Right ventricle myocardium inferior (tissue), 1 donor: Measurements from ENCODE around the gene PIGS. TPM values are rescaled to one million over a fixed set of nuclear protein-coding genes. Genes with fewer than 3 reads are reported as not detected.
A peak's percentile ranks its signal among the peaks of the same experiment; 100 is the strongest.

Experiments
- ATAC-seq: fragments of 200-7000 bp; cut with Tn5 transposase; one replicate; pipeline ENCODE4 v1.9.1; 2020; ENCODE audit warnings: mild to moderate bottlenecking, moderate library complexity
- DNase-seq: peaks from one replicate; pipeline ENCODE4 v3.0.0; 2021; ENCODE audit errors: missing footprints
- intact Hi-C: fragments of 100-400 bp; cut with DNase I; formaldehyde crosslinking; loops from one replicate; pipeline ENCODE4 v1.11.0; 2022
- total RNA-seq: library from RNA; stranded (reverse); fragmentation: NEBNext Ultra II Directional; extraction: Animal tissue kit (Norgen Biotek cat#: 25700); gene quantifications from one replicate; pipeline ENCODE4 v1.2.1, GENCODE V29; 2021
- donor health status: DM: no; HTN: yes; CAD: no; lungs with severe emphysema.

The PIGS gene
- total RNA-seq, 1 donor from 2014 or later, result 41.1 TPM

GRCh38 chr17:28555022-28555421, 16.3 kb downstream of the PIGS start:
- ATAC-seq, result no peak
- intact Hi-C loops, result no loop called here
- no peak for DNase-seq

GRCh38 chr17:28554565-28554964, 16.8 kb downstream of the PIGS start:
- intact Hi-C loops, result loop anchor here (5.0 kb wide), 1 partner anchor 43 kb away; the partner anchor contains the start of gene SPAG5
- ATAC-seq, result no peak
- no peak for DNase-seq

- intact Hi-C loops, result loop anchor here (2.0 to 5.0 kb wide), 2 partner anchors 18 to 44 kb away; partner anchors contain the start of genes PIGS and SPAG5
- ATAC-seq (no peak), DNase-seq (no peak)
Observed at GRCh38 chr17:28553000-28553505, 18.3 kb downstream of the PIGS start.

- intact Hi-C loops, result loop anchor here (2.0 to 5.0 kb wide), 2 partner anchors 18 to 45 kb away; partner anchors contain the start of genes PIGS and SPAG5
- peak; percentile 96 for ATAC-seq
- DNase-seq, result peak; percentile 91
Observed at GRCh38 chr17:28552176-28552999, 18.9 kb downstream of the PIGS start, which contains the start of gene UNC119. UNC119 (minus strand) TSS chr17:28552624; CDS start chr17:28552557, 67 bp downstream.

- peak; percentile 14 for DNase-seq
- intact Hi-C loops, result loop anchor here (2.0 to 5.0 kb wide), 2 partner anchors 19 to 46 kb away; partner anchors contain the start of genes PIGS and SPAG5
- ATAC-seq, result peak; percentile 2
Observed at GRCh38 chr17:28551421-28552175, 19.7 kb downstream of the PIGS start.

GRCh38 chr17:28550858-28551257, 20.5 kb downstream of the PIGS start:
- ATAC-seq (no peak), DNase-seq (peak; percentile 32)
- intact Hi-C loops, result loop anchor here (5.0 kb wide), 1 partner anchor 46 kb away; the partner anchor contains the start of gene SPAG5

DNA sequence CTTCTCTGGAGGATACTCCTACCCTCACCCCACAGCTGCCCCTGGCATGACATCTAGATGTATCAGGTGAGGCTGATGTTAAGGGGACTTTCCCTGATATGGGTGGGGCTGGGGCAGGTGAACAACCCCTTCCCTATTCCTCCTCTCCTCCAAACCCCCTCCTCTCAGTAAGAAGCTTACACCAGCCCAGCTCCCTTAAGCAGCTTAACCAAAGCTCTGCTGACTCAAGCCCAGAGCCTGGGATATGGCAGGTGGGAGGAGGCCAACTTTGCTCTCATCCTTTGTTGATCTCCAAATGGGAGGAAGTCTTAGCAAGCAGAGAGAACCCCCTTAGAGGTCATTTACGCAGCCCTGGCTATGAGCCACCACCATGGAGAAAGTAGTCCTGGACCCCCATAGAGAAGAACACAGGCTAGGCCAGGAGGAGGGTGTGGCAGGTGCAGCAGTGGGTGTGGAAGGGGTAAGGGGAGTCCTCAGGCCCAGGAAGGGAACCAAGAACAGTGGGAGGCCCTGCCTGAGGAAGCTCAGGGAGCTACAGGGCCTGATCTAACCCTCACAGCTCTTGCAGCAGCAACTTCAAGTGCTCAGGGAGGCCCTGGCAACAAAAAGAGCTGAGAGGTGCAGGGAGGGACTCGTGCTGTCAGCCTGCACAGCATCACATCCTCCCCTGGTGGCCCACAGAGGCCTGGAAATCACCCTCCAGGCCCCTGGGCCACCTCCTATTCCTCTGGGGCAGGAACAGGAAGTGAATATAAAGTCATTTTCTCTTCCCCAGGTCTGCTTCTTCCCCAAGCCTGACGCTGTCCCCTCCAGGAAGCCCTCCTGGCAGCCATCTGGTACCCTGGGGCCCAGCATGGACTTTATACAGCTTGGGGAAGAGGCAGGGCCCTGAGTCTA, 21.8 kb downstream of the PIGS start:
- intact Hi-C loops, result loop anchor here (2.0 to 5.0 kb wide), 2 partner anchors 48 to 63 kb away; partner anchors contain the start of gene SPAG5
- no peak for ATAC-seq

DNA sequence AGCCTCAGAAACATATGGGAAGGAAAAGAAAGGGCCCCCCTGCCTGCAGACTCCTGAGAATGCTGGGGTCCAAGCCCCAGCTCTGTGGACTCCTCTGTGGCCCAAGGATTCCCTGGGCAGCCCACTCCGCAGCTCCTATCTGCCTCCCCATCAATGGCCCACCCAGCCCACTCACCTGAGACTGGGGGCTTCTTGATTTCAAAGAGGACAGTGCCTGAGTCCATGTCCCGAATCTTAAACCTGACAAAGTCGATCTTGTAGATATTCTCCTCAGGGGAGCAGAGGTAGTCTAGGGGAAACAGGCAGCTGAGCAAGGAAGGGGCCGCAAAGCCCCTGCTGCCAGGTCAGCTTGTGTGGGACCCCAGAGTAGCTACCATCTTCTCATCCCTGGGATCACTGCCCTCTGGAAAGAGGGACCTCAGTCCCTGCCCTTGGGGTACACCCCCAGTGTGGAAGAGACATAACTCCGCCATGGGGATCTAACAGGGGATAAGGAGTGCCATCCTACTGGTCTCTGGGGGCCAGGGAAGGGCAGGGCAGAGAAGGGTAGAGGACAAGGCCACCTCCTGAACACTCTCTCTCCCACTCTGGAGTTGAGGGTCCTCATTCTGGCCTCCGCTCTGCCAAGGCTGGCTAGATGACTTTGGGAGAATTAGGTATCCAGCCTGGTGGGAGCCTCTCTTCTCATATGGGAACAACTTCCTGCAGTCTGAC, 22.8 kb downstream of the PIGS start:
- DNase-seq (peak; percentile 40), ATAC-seq (no peak)
- intact Hi-C loops, result loop anchor here (2.0 kb wide), 1 partner anchor 64 kb away; no protein-coding TSS in a partner anchor

More for the DNA sequence above, 21.8 kb downstream of the PIGS start:
- peak; percentile 14 for DNase-seq

- ATAC-seq (peak; percentile 62), DNase-seq (peak; percentile 87)
- intact Hi-C loops, result loop anchor here (2.0 kb wide), 1 partner anchor 65 kb away; no protein-coding TSS in a partner anchor
Observed at GRCh38 chr17:28547623-28548416, 23.5 kb downstream of the PIGS start.

DNA sequence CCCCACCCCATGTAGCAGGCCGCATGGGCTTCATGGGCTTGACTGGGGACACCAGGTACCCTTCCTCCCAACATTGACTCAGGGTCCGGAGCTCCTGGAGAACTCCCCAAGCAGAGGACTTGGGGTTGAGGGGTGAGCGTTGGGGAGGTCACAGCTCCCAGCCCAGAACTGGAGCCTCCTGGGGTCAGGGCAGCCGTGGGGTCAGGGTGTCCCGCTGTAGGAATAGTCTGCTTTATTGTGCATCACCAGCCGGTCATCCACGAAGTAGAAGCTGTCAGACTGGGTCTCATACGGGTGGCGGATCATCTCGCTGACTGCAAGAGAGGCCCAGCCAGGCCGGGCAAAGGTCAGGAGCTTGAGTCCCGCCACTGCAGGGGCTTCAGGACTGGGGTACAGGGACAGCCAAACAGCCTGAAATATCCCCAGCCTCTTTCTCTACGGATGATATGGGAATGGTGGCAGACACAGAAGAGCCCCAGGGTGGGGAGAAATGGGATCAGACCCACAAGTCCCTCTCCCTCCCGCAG, 24.2 kb downstream of the PIGS start:
- DNase-seq, result peak; percentile 40
- ATAC-seq, result no peak
- intact Hi-C loops, result no loop called here

DNA sequence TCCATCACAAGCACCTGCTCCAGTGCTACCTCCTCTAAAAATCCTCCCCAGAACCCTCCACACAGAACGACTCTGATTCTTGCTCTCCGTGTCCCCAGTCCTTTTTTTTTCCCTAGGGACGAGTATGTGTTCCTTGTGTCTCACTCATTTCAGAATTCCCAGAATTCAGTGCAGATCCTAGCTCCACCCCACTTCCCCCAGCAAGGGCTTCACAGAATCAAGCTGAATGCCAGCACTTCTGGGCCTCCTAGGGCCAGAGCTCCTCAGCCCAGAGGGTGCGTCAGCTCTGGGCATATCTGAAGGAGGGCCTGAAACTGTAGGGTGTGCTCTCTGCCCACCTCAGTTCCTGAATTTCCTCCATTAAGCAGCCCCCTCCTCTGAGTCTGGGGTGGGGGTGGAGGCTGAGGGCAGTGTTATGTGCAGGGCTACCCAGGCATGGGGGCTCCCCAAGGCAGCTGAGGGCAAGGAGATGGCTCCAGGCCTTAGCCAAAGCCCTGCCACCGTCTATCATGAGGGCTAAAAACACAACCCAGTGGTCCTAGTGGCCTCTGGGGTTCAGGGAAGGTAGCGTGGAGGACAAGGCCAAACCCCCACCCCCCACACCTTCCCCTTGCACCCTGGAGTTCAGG, 25.4 kb downstream of the PIGS start:
- ATAC-seq, result no peak
- intact Hi-C loops, result no loop called here
- DNase-seq, result no peak

- intact Hi-C loops, result no loop called here
- DNase-seq (peak; percentile 6), ATAC-seq (no peak)
Observed at GRCh38 chr17:28545141-28545503, 26.2 kb downstream of the PIGS start.

- ATAC-seq, result no peak
- no peak for DNase-seq
- intact Hi-C loops, result no loop called here
Observed at GRCh38 chr17:28544402-28545140, 26.8 kb downstream of the PIGS start.

DNA sequence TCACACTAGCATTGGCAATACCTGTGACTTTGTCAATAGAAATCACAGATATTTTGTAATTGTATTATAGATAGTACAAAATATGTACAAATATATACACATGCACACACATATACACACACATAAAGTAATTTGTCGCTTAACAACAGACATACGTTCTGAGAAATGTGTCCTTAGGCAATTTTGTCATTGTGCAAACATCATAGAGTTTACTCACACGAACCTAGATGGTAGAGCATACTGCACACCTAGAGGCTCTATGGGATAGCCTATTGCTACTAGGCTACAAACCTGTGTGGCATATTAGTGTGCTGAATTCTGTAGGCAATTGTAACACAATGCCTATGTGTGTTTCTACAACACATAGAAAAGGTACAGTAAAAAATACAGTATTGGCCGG, 29.9 kb downstream of the PIGS start:
- ATAC-seq (no peak), DNase-seq (no peak)
- intact Hi-C loops, result no loop called here

GRCh38 chr17:28540231-28540630, 31.1 kb downstream of the PIGS start:
- no peak for DNase-seq
- ATAC-seq, result no peak
- intact Hi-C loops, result no loop called here
